ENCODE results near the gene SCN1A.
A peak's percentile ranks its signal among the peaks of the same experiment; 100 is the strongest.

SCN1A gene

GRCh38 chr2:166068981-166069380, 58.8 kb downstream of the SCN1A start:
- H3K4me3 ChIP-seq (ENCODE audit: low read depth, low read length), result no peak overlapping the region
- H3K4me1 ChIP-seq, result peaks cover 7% of the 10 kb centered on the region; the same call in 1 of the 2 replicates
- H3K27me3 ChIP-seq, result no peaks in the 10 kb centered on the region
- no peak for TF ChIP-seq CTCF (IDR thresholded peaks at IDR 0.05; ENCODE audit: low read depth, low read length)
- H3K36me3 ChIP-seq, result no peaks in the 10 kb centered on the region
- no peak for DNase-seq
- no peaks in the 10 kb centered on the region for H3K9me3 ChIP-seq

DNA sequence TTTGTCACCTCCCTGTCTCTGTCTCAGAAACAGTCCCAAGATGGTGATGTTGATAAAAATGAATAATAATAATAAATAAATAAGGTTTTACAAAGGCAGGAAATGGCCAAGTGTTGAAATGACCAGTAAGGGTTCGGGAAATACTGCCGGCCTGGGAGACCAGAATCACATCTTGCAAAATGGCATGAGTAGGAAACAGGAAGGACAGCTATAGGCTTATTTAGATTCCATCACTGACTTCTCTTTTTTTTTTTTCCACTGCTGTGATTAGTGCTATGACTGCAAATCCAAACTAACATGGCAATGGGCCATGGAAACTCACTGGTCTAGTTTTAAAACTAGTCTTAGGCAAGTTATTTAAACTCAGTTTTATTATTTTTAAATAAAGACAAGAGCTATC, 60.6 kb downstream of the SCN1A start:
- H3K4me1 ChIP-seq, result peaks cover 5% of the 10 kb centered on the region; the same call in 1 of the 2 replicates
- no peak for DNase-seq
- H3K36me3 ChIP-seq, result no peaks in the 10 kb centered on the region
- no peaks in the 10 kb centered on the region for H3K27me3 ChIP-seq
- H3K4me3 ChIP-seq (ENCODE audit: low read depth, low read length), result no peak overlapping the region
- no peak for TF ChIP-seq CTCF (IDR thresholded peaks at IDR 0.05; ENCODE audit: low read depth, low read length)
- no peaks in the 10 kb centered on the region for H3K9me3 ChIP-seq

DNA sequence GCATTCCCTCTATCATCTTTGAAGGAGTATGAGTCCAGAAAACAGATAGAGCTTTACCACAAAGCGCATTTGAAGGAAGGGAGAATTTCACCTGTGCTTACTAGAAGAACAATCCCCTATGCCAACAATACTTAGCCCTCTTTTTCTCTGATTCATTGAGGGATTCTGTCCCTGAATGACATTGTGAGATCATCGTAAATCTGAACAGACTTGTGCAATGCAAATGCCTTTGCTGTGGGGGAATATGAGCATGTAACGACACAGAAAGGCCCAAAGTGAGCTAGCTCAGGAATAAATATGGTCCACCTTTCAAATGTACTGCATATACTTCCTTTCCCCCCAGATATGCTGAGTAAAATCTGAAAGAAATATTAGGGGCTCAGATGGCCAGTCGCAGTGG, 67.6 kb downstream of the SCN1A start:
- no peak for TF ChIP-seq CTCF (IDR thresholded peaks at IDR 0.05; ENCODE audit: low read depth, low read length)
- Histone ChIP-seq H3K4me1 (no peaks in the 10 kb centered on the region), H3K36me3 (no peaks in the 10 kb centered on the region), H3K9me3 (no peaks in the 10 kb centered on the region), H3K4me3 (ENCODE audit: low read depth, low read length) (no peak overlapping the region), H3K27me3 (no peaks in the 10 kb centered on the region)
- DNase-seq, result no peak

DNA sequence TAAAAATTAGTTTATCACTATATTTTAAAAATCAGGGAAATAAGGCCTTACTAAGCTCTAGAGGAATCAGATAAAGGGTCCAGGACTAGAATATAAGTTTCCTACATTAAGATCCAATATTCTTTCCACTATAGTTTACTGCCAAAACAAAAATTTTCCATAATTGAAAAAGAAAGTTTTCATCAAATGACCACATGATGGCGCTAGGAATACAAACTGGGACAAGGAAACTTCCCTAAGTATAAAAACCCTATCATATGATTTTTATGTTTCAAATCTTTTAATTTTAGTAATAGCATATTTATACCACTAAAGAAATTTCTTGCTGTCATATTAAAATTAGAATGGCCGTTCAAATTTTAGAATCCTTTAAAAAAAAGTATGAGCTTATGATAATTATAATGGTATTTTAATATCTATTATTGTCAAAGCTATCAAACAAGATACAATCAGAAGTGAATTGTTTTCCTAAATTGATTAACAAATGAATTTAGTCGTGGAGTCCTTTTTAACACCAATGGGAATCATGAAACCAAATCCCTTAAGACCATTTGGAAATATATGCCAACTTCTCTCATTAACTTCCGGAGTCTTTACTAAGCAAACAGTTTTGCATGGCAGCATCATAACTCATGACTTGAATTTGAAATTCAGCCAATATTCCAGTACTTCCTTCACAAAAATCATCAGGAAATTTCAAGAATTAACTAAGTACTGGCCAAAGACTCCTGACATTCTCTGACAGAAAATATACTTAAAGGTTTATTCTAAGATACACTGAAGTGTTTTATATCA, 70.3 kb downstream of the SCN1A start:
- no peak for DNase-seq
- TF ChIP-seq CTCF (IDR thresholded peaks at IDR 0.05; ENCODE audit: low read depth, low read length), result peak; percentile 45
- no peaks in the 10 kb centered on the region for H3K9me3 ChIP-seq
- no peak overlapping the region for H3K4me3 ChIP-seq (ENCODE audit: low read depth, low read length)
- H3K36me3 ChIP-seq, result no peaks in the 10 kb centered on the region
- H3K4me1 ChIP-seq, result no peaks in the 10 kb centered on the region
- no peaks in the 10 kb centered on the region for H3K27me3 ChIP-seq

DNA sequence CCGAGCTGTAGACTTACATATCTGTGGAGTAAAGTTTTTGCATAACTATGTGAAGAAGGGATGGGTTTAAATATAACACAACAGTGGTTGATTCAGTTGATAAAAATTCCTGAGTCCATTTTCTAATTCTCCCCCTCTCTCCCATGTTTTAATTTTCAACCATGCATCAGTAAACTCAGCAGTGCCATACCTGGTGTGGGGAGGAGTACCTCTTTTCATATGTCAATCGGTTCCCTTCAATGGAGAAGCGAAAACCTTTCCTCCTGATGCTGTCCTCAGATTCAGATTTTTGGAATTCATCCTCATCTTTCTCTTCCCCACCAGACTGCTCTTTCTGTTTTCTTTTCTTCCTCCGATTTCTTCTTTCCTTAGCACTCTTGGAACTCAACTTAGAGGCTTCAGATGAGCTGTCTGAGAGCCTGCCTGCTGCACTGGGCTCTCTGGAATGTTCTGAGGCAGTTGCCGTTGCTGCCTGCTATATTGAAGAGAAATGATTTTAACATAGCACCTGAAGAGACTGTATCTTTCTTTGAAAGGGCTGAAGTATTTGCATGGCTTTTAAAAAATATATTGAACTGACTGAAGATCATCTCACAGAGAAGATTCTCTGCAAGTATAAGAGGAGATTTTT, 82.9 kb downstream of the SCN1A start:
- Histone ChIP-seq H3K9me3 (no peaks in the 10 kb centered on the region), H3K36me3 (no peaks in the 10 kb centered on the region), H3K27me3 (no peaks in the 10 kb centered on the region), H3K4me3 (ENCODE audit: low read depth, low read length) (no peak overlapping the region), H3K4me1 (no peaks in the 10 kb centered on the region)
- no peak for DNase-seq
- no peak for TF ChIP-seq CTCF (IDR thresholded peaks at IDR 0.05; ENCODE audit: low read depth, low read length)

DNA sequence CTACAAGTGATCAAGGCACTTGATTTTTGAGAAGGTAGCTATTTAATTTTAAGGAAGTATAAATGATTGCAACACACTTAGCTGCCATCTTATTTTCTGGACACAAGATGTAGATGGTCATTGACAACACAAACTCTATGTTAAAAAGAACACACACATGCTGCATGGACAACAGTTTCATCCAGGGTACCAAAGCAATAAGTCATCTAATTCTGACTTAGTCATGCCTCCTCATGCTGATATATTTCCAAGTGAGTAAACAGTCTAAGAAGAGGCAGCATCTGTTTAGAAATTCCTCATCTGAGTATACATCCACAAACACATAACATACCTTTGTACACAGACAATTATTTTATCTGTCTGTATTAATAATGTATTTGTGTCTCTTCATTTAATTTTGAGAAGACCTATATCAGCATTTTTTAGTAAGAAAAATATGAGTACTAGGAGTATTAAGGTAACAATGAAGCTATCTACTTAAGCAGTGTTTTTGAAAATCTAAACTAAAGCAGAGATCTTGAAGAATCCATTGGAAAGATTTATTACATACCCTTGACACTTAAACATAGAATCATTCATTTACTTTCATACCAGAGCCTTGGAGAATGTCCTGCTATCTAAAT, 84.9 kb downstream of the SCN1A start:
- H3K9me3 ChIP-seq, result no peaks in the 10 kb centered on the region
- no peaks in the 10 kb centered on the region for H3K4me1 ChIP-seq
- H3K36me3 ChIP-seq, result no peaks in the 10 kb centered on the region
- DNase-seq, result no peak
- H3K27me3 ChIP-seq, result no peaks in the 10 kb centered on the region
- H3K4me3 ChIP-seq (ENCODE audit: low read depth, low read length), result no peak overlapping the region
- TF ChIP-seq CTCF (IDR thresholded peaks at IDR 0.05; ENCODE audit: low read depth, low read length), result no peak
